Measurements from ENCODE around the gene IL9. TPM values are rescaled to one million over a fixed set of nuclear protein-coding genes. Genes with fewer than 3 reads are reported as not detected.

IL9 gene
- total and polyA plus RNA-seq, 10 of the 15 experiments (the other 5 are each of a cell fraction or from before 2014, with no cell fraction given) = not detected

DNA sequence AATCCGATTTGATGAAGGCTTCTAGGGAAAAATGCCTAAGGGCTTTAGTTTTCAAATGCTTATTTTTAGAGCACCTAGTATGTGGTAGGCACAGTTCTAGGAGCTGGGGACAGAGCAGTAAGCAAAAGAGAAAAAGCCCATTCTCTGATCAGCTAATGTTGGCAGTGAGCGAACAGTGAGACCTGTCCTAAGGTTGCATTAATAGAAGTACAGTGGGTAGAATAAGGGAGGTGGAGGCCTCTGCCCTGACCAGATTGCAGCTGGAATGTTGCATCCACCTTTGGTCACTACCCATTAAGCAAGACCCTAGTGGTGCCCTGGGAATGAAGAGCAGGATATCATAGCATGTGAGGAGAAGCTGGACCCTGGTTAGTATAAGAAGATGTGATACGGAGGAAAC, 20.1 kb downstream of the IL9 start:
- RAD21 ChIA-PET (ENCODE audit: unreplicated experiment) = no interaction called here
- Histone ChIP-seq H3K4me2 (ENCODE audit: control insufficient read depth, insufficient read depth) (no peak overlapping the region), H3K4me1 (ENCODE audit: control insufficient read depth, insufficient read depth, low read length) (no peaks in the 10 kb centered on the region), H3K27me3 (replicated peaks in 1 of 2; ENCODE audit: control insufficient read depth in 2 of 2, insufficient read depth in 2 of 2, low read length in 1 of 2) (no peaks in the 10 kb centered on the region; a peak in 1 of 4 replicates), H3K4me3 (no peak overlapping the region), H4K20me1 (ENCODE audit: control insufficient read depth, insufficient read depth) (no peaks in the 10 kb centered on the region), H3K27ac (ENCODE audit: control insufficient read depth, insufficient read depth) (no peak overlapping the region), H3K9ac (ENCODE audit: control insufficient read depth, insufficient read depth, low read length) (no peak overlapping the region), H3K36me3 (ENCODE audit: control insufficient read depth in 2 of 2, insufficient read depth in 2 of 2, low read length in 1 of 2) (no peaks in the 10 kb centered on the region), H3K79me2 (ENCODE audit: control insufficient read depth, insufficient read depth, low read length) (no peaks in the 10 kb centered on the region), H3K9me3 (replicated peaks; ENCODE audit: control insufficient read depth, insufficient read depth, low read length) (no peaks in the 10 kb centered on the region), H2AFZ (ENCODE audit: control insufficient read depth, low read depth, low read length) (no peak overlapping the region)
- POLR2A ChIA-PET = no interaction called here
- DNase-seq (ENCODE audit: low read depth, low spot score) (no peak), FAIRE-seq (no peak), ATAC-seq (no peak)
- CTCF ChIA-PET = interaction anchor here (1.1 to 1.3 kb wide), 2 partner anchors 13 to 45 kb away, joined by 3 read pairs; no protein-coding TSS in a partner anchor
- TF ChIP-seq MAX (IDR thresholded peaks at IDR 0.05; ENCODE audit: low read depth, low read length) (no peak), NFYA (IDR thresholded peaks at IDR 0.05; ENCODE audit: borderline replicate concordance, low read depth, low read length) (no peak), CHD2 (IDR thresholded peaks at IDR 0.05; ENCODE audit: borderline replicate concordance, low read depth, low read length) (no peak), CUX1 (IDR thresholded peaks at IDR 0.05; ENCODE audit: insufficient replicate concordance, low read depth, low read length) (no peak), NRF1 (conservative IDR thresholded peaks at IDR 0.05; ENCODE audit: low read depth, low read length) (no peak), HCFC1 (IDR thresholded peaks at IDR 0.05; ENCODE audit: low read length) (no peak), SP1 (IDR thresholded peaks at IDR 0.05; ENCODE audit: low read depth, low read length) (no peak), RUNX3 (IDR thresholded peaks at IDR 0.05; ENCODE audit: low read length) (no peak), KDM1A (IDR thresholded peaks at IDR 0.05; ENCODE audit: borderline replicate concordance) (no peak), MYB (IDR thresholded peaks at IDR 0.05; ENCODE audit: borderline replicate concordance, low read depth, low read length) (no peak), SKIL (IDR thresholded peaks at IDR 0.05; ENCODE audit: low read depth, poor library complexity, severe bottlenecking) (no peak), STAT1 (conservative IDR thresholded peaks at IDR 0.05) (no peak), LARP7 (IDR thresholded peaks at IDR 0.05) (no peak), ZNF274 (IDR thresholded peaks at IDR 0.05; ENCODE audit: insufficient read depth, insufficient read length) (no peak), NFXL1 (IDR thresholded peaks at IDR 0.05; ENCODE audit: borderline replicate concordance) (no peak), PAX8 (IDR thresholded peaks at IDR 0.05) (no peak)
- TF ChIP-seq, protein P1, sequence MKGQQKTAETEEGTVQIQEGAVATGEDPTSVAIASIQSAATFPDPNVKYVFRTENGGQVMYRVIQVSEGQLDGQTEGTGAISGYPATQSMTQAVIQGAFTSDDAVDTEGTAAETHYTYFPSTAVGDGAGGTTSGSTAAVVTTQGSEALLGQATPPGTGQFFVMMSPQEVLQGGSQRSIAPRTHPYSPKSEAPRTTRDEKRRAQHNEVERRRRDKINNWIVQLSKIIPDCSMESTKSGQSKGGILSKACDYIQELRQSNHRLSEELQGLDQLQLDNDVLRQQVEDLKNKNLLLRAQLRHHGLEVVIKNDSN (IDR thresholded peaks at IDR 0.05; ENCODE audit: borderline replicate concordance, extremely low read length, insufficient read depth, low read depth, low read length) = no peak
- SMC1A ChIA-PET (ENCODE audit: uncharacterized antibody, unreplicated experiment) = interaction anchor here (0.5 kb wide), 1 partner anchor 412 kb away, joined by 3 read pairs; no protein-coding TSS in a partner anchor
- intact Hi-C loops (cut with micrococcal nuclease; ENCODE audit: unreplicated experiment) = no loop called here
- no TSS peak for BruUV-seq (replicated peaks)
- in situ Hi-C loops (cut with MboI) = no loop called here
- WGBS (ENCODE audit: insufficient coverage, insufficient replicate concordance, low lambda C conversion rate, missing lambda C conversion rate) = 58% methylated on average over 3 of the region's 3 CpGs
